ENCODE data around the gene DENND5B. TPM values are rescaled to one million over a fixed set of nuclear protein-coding genes. Genes with fewer than 3 reads are reported as not detected.

DENND5B gene
- total RNA-seq, 4 donors from 2014 or later: 4.6 to 6.4 (median 5.4) TPM

DNA sequence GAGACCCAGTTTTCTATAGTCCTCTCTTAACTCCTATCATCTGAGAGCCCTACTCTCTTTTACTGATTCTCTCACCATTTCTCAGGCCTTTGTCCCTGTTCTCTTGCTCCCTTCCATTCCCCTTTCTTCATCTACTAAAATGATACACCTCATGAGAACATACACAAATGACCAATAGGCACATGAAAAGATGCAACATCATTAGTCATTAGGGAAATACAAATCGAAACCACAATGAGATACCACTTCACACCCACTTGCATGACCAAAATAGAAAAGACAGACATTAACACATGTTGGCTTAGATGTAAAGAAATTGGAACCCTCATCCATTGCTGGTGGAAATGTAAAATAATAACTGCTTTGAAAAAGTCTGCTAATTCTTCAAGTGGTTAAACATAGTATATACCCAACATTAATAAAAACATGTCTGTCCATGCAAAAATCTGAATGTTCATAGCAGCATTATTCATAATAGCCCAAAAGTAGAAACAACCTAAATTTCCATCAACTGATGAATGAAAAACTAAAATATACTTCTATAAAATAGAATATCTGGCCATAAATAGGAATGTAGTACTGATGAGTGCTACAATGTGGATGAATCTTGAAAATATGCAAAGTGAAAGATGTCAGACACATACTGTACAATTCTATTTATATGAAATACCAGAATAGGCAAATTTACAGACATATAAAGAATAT is 66.0 kb downstream of the DENND5B start:
- DNase-seq (ENCODE audit: low spot score in 2 of 2): no peak
- intact Hi-C loops (cut with DNase I; ENCODE audit: low total_unique reads): no loop called here
- WGBS, 2 donors: 63 to 64% methylated on average over 1 of the region's 1 CpG
- no peak overlapping the region for H3K4me3 ChIP-seq (ENCODE audit: low read depth, poor library complexity, severe bottlenecking)
- TF ChIP-seq POLR2A (IDR thresholded peaks at IDR 0.05): no peak
- TF ChIP-seq, protein P1, sequence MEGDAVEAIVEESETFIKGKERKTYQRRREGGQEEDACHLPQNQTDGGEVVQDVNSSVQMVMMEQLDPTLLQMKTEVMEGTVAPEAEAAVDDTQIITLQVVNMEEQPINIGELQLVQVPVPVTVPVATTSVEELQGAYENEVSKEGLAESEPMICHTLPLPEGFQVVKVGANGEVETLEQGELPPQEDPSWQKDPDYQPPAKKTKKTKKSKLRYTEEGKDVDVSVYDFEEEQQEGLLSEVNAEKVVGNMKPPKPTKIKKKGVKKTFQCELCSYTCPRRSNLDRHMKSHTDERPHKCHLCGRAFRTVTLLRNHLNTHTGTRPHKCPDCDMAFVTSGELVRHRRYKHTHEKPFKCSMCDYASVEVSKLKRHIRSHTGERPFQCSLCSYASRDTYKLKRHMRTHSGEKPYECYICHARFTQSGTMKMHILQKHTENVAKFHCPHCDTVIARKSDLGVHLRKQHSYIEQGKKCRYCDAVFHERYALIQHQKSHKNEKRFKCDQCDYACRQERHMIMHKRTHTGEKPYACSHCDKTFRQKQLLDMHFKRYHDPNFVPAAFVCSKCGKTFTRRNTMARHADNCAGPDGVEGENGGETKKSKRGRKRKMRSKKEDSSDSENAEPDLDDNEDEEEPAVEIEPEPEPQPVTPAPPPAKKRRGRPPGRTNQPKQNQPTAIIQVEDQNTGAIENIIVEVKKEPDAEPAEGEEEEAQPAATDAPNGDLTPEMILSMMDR (IDR thresholded peaks at IDR 0.05): no peak

DNA sequence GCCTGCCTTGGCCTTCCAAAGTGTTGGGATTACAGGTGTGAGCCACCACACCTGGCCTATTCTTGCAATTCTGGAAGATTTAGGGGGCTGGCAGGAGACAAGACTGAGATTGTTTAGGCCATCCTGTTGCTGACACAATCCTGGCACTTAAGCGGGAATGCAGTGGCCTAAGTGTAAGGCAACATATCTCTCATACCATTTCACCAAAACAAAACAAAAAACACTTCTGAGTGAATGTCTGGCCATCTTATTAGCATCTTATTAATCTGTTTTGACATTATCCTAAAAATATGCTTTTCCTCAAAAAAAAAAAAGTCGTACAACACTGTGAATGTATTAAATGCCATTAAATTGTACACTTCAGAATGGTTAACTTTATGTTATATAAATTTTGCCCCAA is 67.6 kb downstream of the DENND5B start:
- TF ChIP-seq POLR2A (IDR thresholded peaks at IDR 0.05): no peak
- TF ChIP-seq, protein P1 (IDR thresholded peaks at IDR 0.05): no peak
- intact Hi-C loops (cut with DNase I; ENCODE audit: low total_unique reads): no loop called here
- DNase-seq (ENCODE audit: low spot score in 2 of 2): no peak
- no peak overlapping the region for H3K4me3 ChIP-seq (ENCODE audit: low read depth, poor library complexity, severe bottlenecking)
- 91% methylated on average over 2 of the region's 2 CpGs for WGBS, 2 donors

DNA sequence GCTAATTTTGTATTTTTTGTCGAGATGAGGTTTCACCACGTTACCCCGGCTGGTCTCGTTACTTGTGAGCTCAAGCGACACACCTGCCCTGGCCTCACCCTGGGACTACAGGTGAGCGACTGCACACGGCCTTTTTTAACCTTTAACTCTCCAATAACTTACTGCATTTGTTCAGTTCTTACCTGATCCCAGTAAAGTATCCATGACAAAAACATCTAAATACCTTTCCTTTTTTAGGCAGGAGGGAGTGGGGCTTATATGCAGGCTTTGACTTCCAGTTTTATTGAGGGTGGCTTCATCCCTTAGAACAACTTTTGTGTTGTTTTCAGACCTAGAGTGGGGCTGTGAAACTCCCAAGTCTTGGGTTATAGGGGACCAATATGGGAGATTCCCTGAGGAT is 68.3 kb downstream of the DENND5B start:
- no peak for DNase-seq (ENCODE audit: low spot score in 2 of 2)
- 82 to 87% methylated on average over 7 of the region's 7 CpGs for WGBS, 2 donors
- TF ChIP-seq, protein P1 (IDR thresholded peaks at IDR 0.05): no peak
- no peak for TF ChIP-seq POLR2A (IDR thresholded peaks at IDR 0.05)
- intact Hi-C loops (cut with DNase I; ENCODE audit: low total_unique reads): no loop called here
- no peak overlapping the region for H3K4me3 ChIP-seq (ENCODE audit: low read depth, poor library complexity, severe bottlenecking)

DNA sequence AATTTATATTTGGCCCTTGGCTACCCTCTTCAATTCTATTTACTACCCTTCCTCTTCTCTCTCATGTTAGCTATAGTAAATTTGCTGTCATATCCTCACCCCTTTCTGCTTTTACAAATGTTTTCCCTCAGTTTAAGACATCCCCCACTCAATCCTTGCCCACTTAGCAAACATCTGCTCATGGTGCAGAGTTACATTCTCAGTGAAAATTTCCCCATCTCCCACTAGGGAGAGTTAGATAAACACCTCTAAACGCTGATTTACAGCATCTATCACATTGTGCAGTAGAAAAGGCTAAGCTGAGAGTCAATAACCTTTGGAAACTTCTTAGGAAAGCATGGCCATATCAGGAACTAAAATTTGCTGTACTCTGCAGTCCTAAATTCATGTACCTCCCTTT is 69.0 kb downstream of the DENND5B start:
- H3K4me3 ChIP-seq (ENCODE audit: low read depth, poor library complexity, severe bottlenecking): no peak overlapping the region
- TF ChIP-seq, protein P1 (IDR thresholded peaks at IDR 0.05): no peak
- TF ChIP-seq POLR2A (IDR thresholded peaks at IDR 0.05): no peak
- WGBS, 2 donors: 66% methylated on average over 1 of the region's 1 CpG
- no peak for DNase-seq (ENCODE audit: low spot score in 2 of 2)
- intact Hi-C loops (cut with DNase I; ENCODE audit: low total_unique reads): no loop called here

DNA sequence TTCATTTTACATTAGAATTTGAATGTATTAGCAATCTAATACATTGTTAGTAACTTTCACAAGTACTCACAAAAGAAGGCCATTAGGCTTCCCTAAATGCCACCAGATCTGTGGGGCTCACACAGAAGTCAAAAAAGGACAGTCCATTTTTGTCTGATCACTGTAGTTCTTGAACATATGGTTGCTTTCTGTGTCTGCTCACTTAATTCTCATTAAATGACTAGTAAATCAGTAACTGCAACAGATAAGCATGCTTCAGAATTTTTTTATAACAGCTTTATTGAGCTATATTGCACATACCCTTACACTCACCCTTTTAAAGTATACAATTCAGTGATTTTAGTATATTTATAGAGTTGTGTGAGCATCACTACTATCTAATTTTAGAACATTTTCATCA is 71.4 kb downstream of the DENND5B start:
- TF ChIP-seq, protein P1 (IDR thresholded peaks at IDR 0.05): no peak
- no peak for TF ChIP-seq POLR2A (IDR thresholded peaks at IDR 0.05)
- intact Hi-C loops (cut with DNase I; ENCODE audit: low total_unique reads): no loop called here
- no peak overlapping the region for H3K4me3 ChIP-seq (ENCODE audit: low read depth, poor library complexity, severe bottlenecking)
- DNase-seq (ENCODE audit: low spot score in 2 of 2): no peak

DNA sequence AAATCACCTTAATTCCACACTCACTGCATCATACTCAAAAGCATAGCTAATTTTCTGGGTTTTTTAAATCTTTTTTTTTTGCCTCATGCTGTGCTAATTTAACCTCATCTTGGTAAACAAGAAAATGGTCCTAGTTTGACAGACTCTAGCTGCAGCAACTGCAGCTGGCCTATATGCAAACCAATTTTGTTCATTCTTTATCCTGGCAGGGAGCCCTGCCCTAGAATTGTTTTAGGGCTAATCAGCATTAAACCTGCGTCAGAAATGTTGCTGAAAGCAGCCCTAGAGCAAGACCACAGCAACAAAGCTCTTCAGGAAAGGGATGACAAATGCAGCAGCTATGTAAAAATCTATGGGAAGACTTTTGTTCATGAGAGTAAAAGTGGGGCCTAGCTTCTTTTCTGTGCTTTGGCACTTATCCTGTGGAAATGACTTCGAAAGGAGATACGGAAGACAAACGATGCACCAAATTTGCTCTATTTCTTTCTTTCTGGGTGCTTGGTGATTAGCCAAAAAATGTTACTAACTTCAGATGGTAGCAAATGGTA is 72.2 kb downstream of the DENND5B start:
- no peak for DNase-seq (ENCODE audit: low spot score in 2 of 2)
- H3K4me3 ChIP-seq (ENCODE audit: low read depth, poor library complexity, severe bottlenecking): no peak overlapping the region
- 59 to 67% methylated on average over 4 of the region's 4 CpGs for WGBS, 2 donors
- intact Hi-C loops (cut with DNase I; ENCODE audit: low total_unique reads): no loop called here
- TF ChIP-seq, protein P1 (IDR thresholded peaks at IDR 0.05): no peak
- TF ChIP-seq POLR2A (IDR thresholded peaks at IDR 0.05): no peak

All from lower leg skin (tissue), 4 donors.